CD4-positive, alpha-beta T cell (primary cell): ENCODE results near the gene OR8G1. TPM values are rescaled to one million over a fixed set of nuclear protein-coding genes. Genes with fewer than 3 reads are reported as not detected.

Source experiments
- ATAC-seq: fragments of 200-7000 bp; cut with Tn5 transposase; one replicate; pipeline ENCODE4 v1.10.0; 2022; ENCODE audit warnings: mild to moderate bottlenecking; ENCODE audit not compliant: poor library complexity
- CTCF ChIA-PET: fragments of 350-600 bp; sonication (Branson Sonifier 250); formaldehyde crosslinking; loops from one replicate; lab custom pipeline; 2021; ENCODE audit warnings: antibody characterized with exemption, inconsistent platforms; lab: Charles Lee
- POLR2A ChIA-PET: fragments of 350-600 bp; sonication (Branson Sonifier 250); formaldehyde crosslinking; loops from one replicate; lab custom pipeline; 2021; ENCODE audit warnings: antibody characterized with exemption, inconsistent platforms; lab: Charles Lee
- DNase-seq, 14 experiments: peaks; one replicate each; pipeline ENCODE4 v3.0.0-alpha.2; 2013 to 2020; ENCODE audit warnings: mixed read lengths in 2 of 14
- H3K27ac ChIP-seq, 2 donors: one replicate each; pipeline versions ENCODE4 v1.5.1 to v1.7.0; 2013; ENCODE audit warnings: low read length in 2 of 2, low read depth in 1 of 2, mild to moderate bottlenecking in 1 of 2
- H3K27me3 ChIP-seq, 2 experiments: 1 replicate in 1 of 2; 2 replicates in 1 of 2; pipeline versions ENCODE4 v1.6.1 to v1.7.0; 2013; ENCODE audit warnings: low read length in 2 of 2, control low read depth in 1 of 2, mild to moderate bottlenecking in 1 of 2, moderate library complexity in 1 of 2; ENCODE audit not compliant: insufficient read depth in 2 of 2, control insufficient read depth in 1 of 2
- H3K36me3 ChIP-seq: one replicate; pipeline ENCODE4 v1.6.1; 2013; ENCODE audit warnings: low read length, control low read depth; ENCODE audit not compliant: insufficient read depth
- H3K4me1 ChIP-seq: one replicate; pipeline ENCODE4 v1.6.1; 2013; ENCODE audit warnings: low read length, control low read depth; ENCODE audit not compliant: insufficient read depth
- H3K4me3 ChIP-seq: one replicate; pipeline ENCODE4 v1.5.1; 2013; ENCODE audit warnings: mild to moderate bottlenecking, low read length, moderate library complexity
- H3K9me3 ChIP-seq, 2 experiments: 1 replicate in 1 of 2; 2 replicates in 1 of 2; pipeline versions ENCODE4 v1.6.1 to v1.7.0; 2013; ENCODE audit warnings: low read length in 2 of 2, mild to moderate bottlenecking in 2 of 2, control low read depth in 1 of 2, moderate library complexity in 1 of 2; ENCODE audit not compliant: control insufficient read depth in 1 of 2, insufficient read depth in 1 of 2
- H3K27ac Mint-ChIP-seq: one replicate; pipeline ENCODE4 v1.8.0; 2020; ENCODE audit warnings: mixed read lengths
- H3K27me3 Mint-ChIP-seq: one replicate; pipeline ENCODE4 v1.8.0; 2021; ENCODE audit warnings: mixed read lengths
- H3K36me3 Mint-ChIP-seq: one replicate; pipeline ENCODE4 v1.8.0; 2021; ENCODE audit warnings: low read depth, mixed read lengths
- H3K4me1 Mint-ChIP-seq: one replicate; pipeline ENCODE4 v1.8.0; 2021; ENCODE audit warnings: low read depth, mixed read lengths
- H3K4me3 Mint-ChIP-seq: one replicate; pipeline ENCODE4 v1.8.0; 2020; ENCODE audit warnings: mild to moderate bottlenecking, mixed read lengths
- H3K9me3 Mint-ChIP-seq: one replicate; pipeline ENCODE4 v1.8.0; 2020; ENCODE audit warnings: mixed read lengths
- CTCF ChIP-seq: fragments of 200-600 bp; IDR thresholded peaks from one replicate; pipeline ENCODE4 v1.8.0; 2022; ENCODE audit warnings: antibody characterized with exemption, mild to moderate bottlenecking
- intact Hi-C, 2 experiments: fragments of 100-400 bp; cut with DNase I in 1 of 2; cut with micrococcal nuclease in 1 of 2; formaldehyde crosslinking; loops; one replicate each; pipeline versions ENCODE4 v1.15.1 to v1.9.0; 2023 to 2025; cut with DNase I, micrococcal nuclease
- total RNA-seq, 174 experiments: library from RNA in 2 of 174; stranded (reverse) in 2 of 174; gene quantifications; one replicate each; pipeline ENCODE4 v1.2.3 and lab custom pipeline; 2021 to 2026

The OR8G1 gene
- total RNA-seq, 2 experiments from 2014 or later: not detected

GRCh38 chr11:124204008-124204407 lies 36.9 kb upstream of the OR8G1 start:
- Mint-ChIP-seq H3K27ac (no peak overlapping the region), H3K4me1 (no peaks in the 10 kb centered on the region), H3K36me3 (no peaks in the 10 kb centered on the region), H3K27me3 (peaks cover 8% of the 10 kb centered on the region), H3K4me3 (no peak overlapping the region), H3K9me3 (no peaks in the 10 kb centered on the region)
- H3K4me1 ChIP-seq: no peaks in the 10 kb centered on the region
- no peaks in the 10 kb centered on the region for H3K27me3 ChIP-seq
- H3K27ac ChIP-seq: no peak overlapping the region
- ATAC-seq (no peak), DNase-seq (no peak)
- no peaks in the 10 kb centered on the region for H3K36me3 ChIP-seq
- TF ChIP-seq CTCF: no peak
- intact Hi-C loops: no loop called here
- ChIA-PET CTCF (interaction anchor here (1.2 kb wide), 1 partner anchor 9 kb away, joined by 3 read pairs; no protein-coding TSS in a partner anchor), POLR2A (no interaction called here)
- H3K4me3 ChIP-seq: no peak overlapping the region
- H3K9me3 ChIP-seq: no peaks in the 10 kb centered on the region

GRCh38 chr11:124207102-124207792 lies 33.6 kb upstream of the OR8G1 start:
- no peak for TF ChIP-seq CTCF
- POLR2A ChIA-PET: no interaction called here
- no peak for ATAC-seq
- no peaks in the 10 kb centered on the region for H3K4me1 Mint-ChIP-seq
- H3K36me3 Mint-ChIP-seq: no peaks in the 10 kb centered on the region
- H3K4me3 Mint-ChIP-seq: no peak overlapping the region
- no peaks in the 10 kb centered on the region for H3K9me3 Mint-ChIP-seq
- no peak overlapping the region for H3K27ac Mint-ChIP-seq
- peaks cover 0 to 2% of the 10 kb centered on the region in 2 experiments for H3K27me3 ChIP-seq
- no peaks in the 10 kb centered on the region for H3K36me3 ChIP-seq
- H3K27ac ChIP-seq: no peak overlapping the region
- H3K9me3 ChIP-seq: no peaks in the 10 kb centered on the region
- no peaks in the 10 kb centered on the region for H3K4me1 ChIP-seq
- no peak overlapping the region for H3K4me3 ChIP-seq
- CTCF ChIA-PET: no interaction called here
- no peak for DNase-seq
- intact Hi-C loops: no loop called here
- no peaks in the 10 kb centered on the region for H3K27me3 Mint-ChIP-seq

GRCh38 chr11:124209824-124210357 lies 31.0 kb upstream of the OR8G1 start:
- no peak overlapping the region for H3K4me3 ChIP-seq
- no peak overlapping the region for H3K27ac Mint-ChIP-seq
- H3K36me3 ChIP-seq: no peaks in the 10 kb centered on the region
- H3K4me3 Mint-ChIP-seq: no peak overlapping the region
- no peak for TF ChIP-seq CTCF
- intact Hi-C loops: loop anchor here in 1 of 2 experiments (1.0 kb wide), 1 partner anchor 15 kb away; no protein-coding TSS in a partner anchor
- H3K4me1 Mint-ChIP-seq: no peaks in the 10 kb centered on the region
- ATAC-seq: no peak
- ChIA-PET CTCF (interaction anchor here (0.6 kb wide), 1 partner anchor 326 kb away, joined by 3 read pairs; no protein-coding TSS in a partner anchor), POLR2A (no interaction called here)
- H3K9me3 ChIP-seq: no peaks in the 10 kb centered on the region
- no peaks in the 10 kb centered on the region for H3K36me3 Mint-ChIP-seq
- no peaks in the 10 kb centered on the region for H3K9me3 Mint-ChIP-seq
- H3K27ac ChIP-seq: no peak overlapping the region
- no peaks in the 10 kb centered on the region for H3K4me1 ChIP-seq
- no peaks in the 10 kb centered on the region for H3K27me3 Mint-ChIP-seq
- peaks cover 0 to 2% of the 10 kb centered on the region in 2 experiments for H3K27me3 ChIP-seq
- no peak for DNase-seq
